GM10266 (cell line): ENCODE data around the gene DIABLO.

Source experiments
- DNase-seq: peaks from one replicate; pipeline ENCODE4 v3.0.0; 2012; ENCODE audit errors: extremely low spot score
- TF ChIP-seq, protein P1 (sequence below): IDR thresholded peaks from 2 replicates; pipeline ENCODE4 v1.5.1; 2012; ENCODE audit warnings: mild to moderate bottlenecking, low read depth; ENCODE audit not compliant: control insufficient read depth, insufficient read depth; ENCODE audit errors: missing control alignments

Gene DIABLO

DNA sequence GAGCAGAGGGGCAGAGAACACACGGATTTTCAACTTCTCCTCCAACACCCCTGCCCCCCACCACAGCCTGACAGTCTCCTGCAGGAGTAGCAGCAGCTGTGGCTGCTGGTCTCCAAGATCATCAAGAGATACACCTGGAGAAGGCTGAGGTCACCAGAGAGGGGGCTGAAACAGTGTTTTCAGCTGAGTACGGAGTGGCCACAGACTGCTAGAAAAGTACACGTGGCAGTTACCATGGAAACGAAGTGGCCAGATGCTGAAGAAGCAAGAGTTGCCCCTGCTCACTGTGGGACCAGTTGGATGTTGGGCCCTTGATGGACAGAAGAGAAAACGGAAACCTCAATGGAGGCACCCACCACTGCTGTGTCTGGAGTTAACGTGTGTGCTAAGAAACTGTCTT is 4.9 kb upstream of the DIABLO start:
- TF ChIP-seq, protein P1, sequence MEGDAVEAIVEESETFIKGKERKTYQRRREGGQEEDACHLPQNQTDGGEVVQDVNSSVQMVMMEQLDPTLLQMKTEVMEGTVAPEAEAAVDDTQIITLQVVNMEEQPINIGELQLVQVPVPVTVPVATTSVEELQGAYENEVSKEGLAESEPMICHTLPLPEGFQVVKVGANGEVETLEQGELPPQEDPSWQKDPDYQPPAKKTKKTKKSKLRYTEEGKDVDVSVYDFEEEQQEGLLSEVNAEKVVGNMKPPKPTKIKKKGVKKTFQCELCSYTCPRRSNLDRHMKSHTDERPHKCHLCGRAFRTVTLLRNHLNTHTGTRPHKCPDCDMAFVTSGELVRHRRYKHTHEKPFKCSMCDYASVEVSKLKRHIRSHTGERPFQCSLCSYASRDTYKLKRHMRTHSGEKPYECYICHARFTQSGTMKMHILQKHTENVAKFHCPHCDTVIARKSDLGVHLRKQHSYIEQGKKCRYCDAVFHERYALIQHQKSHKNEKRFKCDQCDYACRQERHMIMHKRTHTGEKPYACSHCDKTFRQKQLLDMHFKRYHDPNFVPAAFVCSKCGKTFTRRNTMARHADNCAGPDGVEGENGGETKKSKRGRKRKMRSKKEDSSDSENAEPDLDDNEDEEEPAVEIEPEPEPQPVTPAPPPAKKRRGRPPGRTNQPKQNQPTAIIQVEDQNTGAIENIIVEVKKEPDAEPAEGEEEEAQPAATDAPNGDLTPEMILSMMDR: no peak
- DNase-seq: no peak

DNA sequence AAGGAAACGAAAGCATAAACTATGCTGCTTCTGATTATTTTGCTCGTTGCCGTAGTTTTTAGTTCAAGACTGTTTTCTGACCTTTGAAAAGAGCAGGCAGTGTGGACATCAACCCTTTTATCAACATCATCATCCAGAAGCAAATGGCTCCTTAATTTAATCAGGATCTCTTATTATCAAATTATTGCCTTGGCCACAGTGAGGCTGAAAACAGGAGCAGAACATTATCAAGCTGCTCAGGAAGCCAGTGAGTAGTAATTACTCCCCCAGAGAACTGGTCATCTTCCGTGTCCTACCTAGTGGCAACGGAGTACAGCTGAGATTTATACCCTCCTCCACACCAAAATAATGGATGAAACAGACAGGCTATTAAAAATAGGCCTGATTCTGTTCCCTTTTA is 2.2 kb upstream of the DIABLO start:
- DNase-seq: no peak
- TF ChIP-seq, protein P1: no peak

DNA sequence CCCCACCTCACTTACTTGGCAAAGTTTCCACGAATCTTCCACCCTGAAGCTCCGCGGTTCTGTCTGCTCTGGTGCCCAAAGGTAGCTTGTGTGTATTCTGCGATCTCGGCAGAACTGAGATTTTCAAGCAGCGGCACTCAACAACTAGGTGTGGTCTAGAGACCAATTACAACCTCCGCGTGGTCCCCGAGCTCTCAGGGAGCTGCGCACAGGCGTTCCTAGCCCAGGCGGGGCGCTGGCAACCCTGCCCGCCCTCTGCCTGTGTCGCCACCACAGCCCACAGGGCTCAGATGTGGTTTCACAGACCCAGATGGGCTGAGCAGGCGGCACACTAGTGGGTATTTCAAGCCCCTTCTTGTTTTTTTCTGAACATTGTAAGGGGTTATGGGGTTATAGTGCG is 1.5 kb upstream of the DIABLO start:
- TF ChIP-seq, protein P1: no peak
- no peak for DNase-seq

DNA sequence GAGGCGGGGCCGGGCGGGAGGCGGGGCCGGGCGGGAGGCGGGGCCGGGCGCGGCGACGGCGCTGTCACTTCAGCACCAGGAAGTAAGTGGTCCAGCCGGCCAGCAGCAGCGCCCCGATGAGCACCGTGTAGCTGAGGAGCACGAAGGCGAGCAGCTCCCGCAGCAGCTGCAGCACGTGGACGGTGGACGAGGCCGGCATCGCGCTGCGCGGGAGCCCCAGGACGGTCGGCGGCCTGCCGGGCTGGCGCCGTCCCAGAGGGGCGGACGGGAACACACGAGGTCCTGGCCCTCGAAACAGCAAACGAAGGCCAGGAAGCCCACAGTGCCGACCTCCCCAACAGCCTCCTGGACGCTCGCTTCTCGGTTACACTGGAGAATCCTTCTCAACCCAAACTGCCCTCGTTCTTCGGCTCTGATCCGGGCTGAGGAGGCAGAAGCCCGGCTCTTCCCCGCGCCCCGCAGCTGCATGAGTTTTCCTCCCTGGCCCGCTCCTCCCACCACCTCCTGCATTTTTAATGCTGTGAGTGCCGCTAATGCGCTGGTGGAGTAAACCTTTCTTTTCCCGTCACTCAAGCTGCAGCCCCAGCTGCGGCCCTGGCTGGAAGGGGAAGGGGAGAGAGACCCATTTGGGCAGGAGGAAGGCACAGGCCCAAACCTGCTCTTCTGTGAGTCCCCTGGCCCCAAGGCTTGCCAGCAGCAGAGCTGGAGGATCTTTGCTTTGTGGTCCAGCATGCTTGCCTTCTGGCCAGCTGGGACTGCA is 694 bp upstream of the DIABLO start:
- no peak for DNase-seq
- TF ChIP-seq, protein P1: peak; percentile 10

DNA sequence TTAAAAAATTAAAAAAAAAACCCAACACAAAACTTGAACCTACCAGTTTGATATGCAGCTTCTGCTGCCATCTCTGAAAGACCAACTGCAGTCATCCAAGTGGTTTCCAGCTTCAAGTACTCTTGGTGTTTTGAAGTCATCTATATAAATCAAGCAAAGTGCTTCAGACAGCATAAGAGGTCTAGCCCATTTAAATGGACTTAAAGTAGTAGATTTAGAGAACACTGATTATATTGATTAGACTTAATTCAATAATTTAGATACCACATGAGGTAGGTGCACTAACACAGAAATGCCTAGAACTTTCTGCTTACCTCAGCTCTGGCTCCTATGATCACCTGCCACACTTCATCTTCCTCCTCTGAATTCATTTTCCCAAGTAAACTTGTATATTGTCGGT is 9.4 kb downstream of the DIABLO start:
- DNase-seq: no peak
- TF ChIP-seq, protein P1: no peak

DNA sequence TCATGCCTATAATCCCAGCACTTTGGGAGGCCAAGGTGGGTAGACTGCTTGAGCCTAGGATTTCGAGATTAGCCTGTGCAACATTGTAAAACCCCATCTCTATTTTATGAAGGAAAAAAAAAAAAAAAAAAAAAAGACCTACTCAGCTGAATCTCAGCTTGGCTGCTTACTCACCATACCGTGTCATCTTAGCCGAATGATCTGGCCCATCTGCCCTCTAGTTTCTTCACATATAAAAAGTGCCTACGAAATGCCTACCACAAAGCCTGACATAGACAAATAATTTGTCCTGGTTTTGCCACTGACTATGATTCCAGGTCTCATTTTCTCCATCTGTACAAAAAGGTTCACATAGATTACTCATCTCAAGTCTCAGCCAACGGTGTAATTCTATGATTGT is 10.1 kb downstream of the DIABLO start:
- TF ChIP-seq, protein P1: no peak

DNA sequence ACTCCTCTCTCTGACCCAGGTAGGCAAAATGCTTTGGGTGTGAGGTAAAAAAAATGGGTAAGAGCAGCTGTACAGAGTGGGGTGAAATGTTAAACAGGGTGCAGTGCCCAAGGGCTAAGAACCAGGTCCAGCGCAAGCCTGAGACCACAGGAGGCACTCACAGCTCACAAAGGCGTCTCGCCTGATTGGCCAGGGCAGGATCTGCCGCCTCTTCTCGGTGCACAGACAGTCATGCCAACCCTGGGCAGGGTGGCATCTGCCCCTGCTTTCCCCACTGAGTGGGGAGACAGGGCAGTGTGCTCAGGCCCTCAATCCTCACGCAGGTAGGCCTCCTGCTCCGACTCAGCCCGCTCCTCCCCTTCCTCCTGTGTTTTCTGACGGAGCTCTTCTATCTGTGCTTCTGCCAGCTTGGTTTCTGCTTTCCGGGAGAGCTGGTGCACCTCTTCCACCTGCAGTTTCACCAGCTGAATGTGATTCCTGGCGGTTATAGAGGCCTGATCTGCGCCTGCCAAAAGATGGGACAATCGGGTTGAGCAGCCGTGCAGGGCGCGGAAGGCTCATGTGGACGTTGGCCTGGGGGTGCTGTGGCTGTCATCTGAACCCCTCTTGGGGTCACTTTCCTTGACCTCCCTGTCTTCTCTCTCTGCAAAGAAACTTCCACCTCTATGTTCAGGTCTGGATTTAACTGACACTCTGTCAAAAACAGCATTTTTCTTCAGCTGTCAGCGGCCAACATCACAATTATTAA is 17.6 kb downstream of the DIABLO start:
- TF ChIP-seq, protein P1: no peak

More for the DNA sequence above, 10.1 kb downstream of the DIABLO start:
- no peak for DNase-seq

More for the DNA sequence above, 17.6 kb downstream of the DIABLO start:
- no peak for DNase-seq
